Psoas muscle (tissue), 8 donors: ENCODE measurements around the gene RRM1. TPM values are rescaled to one million over a fixed set of nuclear protein-coding genes. Genes with fewer than 3 reads are reported as not detected.

ENCODE experiments used
- ATAC-seq, 4 donors: fragments of 200-7000 bp; cut with Tn5 transposase; one replicate each; pipeline ENCODE4 v1.9.1; 2020; ENCODE audit warnings: moderate library complexity in 3 of 4, mild to moderate bottlenecking in 2 of 4
- DNase-seq, 2 donors: peaks; one replicate each; pipeline ENCODE4 v3.0.0-alpha.2; 2020
- H3K27ac ChIP-seq: fragments of 200-600 bp; one replicate; pipeline ENCODE4 v1.8.0; 2022
- H3K27me3 ChIP-seq, 3 donors: fragments of 200-600 bp in 1 of 3; one replicate each; pipeline versions ENCODE4 v1.6.1 to v1.8.0; 2013 to 2022; ENCODE audit warnings: low read length in 2 of 3, mild to moderate bottlenecking in 2 of 3, moderate library complexity in 1 of 3; ENCODE audit not compliant: insufficient read depth in 3 of 3
- H3K36me3 ChIP-seq, 2 donors: fragments of 200-600 bp in 1 of 2; one replicate each; pipeline versions ENCODE4 v1.6.1 to v1.8.0; 2013 to 2022; ENCODE audit warnings: low read depth in 1 of 2, mild to moderate bottlenecking in 1 of 2, moderate library complexity in 1 of 2; ENCODE audit not compliant: insufficient read depth in 1 of 2
- H3K4me1 ChIP-seq: fragments of 200-600 bp; one replicate; pipeline ENCODE4 v1.8.0; 2022
- H3K4me3 ChIP-seq: fragments of 200-600 bp; one replicate; pipeline ENCODE4 v1.8.0; 2022; ENCODE audit warnings: mild to moderate bottlenecking
- H3K9me3 ChIP-seq: fragments of 200-600 bp; one replicate; pipeline ENCODE4 v1.8.0; 2022
- CTCF ChIP-seq: fragments of 200-600 bp; IDR thresholded peaks from one replicate; pipeline ENCODE4 v1.8.0; 2022; ENCODE audit warnings: antibody characterized with exemption
- WGBS, 3 donors: extraction: QIAGEN DNeasy Blood & Tissue Kit; methylation state at CpG; one replicate each; pipeline versions ENCODE4 v1.1.6 to v1.1.7; 2013; 5-methylcytosine and 5-hydroxymethylcytosine counted together
- intact Hi-C, 2 donors: fragments of 100-400 bp; cut with DNase I; formaldehyde crosslinking; loops; one replicate each; pipeline versions ENCODE4 v1.11.0 to v1.14.2; 2022
- polyA plus RNA-seq, 3 donors: library from polyadenylated mRNA; stranded (reverse); fragments of 200-250 nt; gene quantifications; one replicate each; pipeline ENCODE4 v1.2.3, GENCODE V29; 2013
- total RNA-seq, 4 donors: library from RNA; stranded (reverse); fragmentation: NEBNext Ultra II Directional in 2 of 4; extraction: Animal tissue kit (Norgen Biotek cat#: 25700) in 2 of 4; gene quantifications; one replicate each; pipeline versions ENCODE4 v1.2.1 to v1.2.4, GENCODE V29; 2021 to 2023
- donor health status: healthy with polysubstance abuse.
- donor health status: DM: no; HTN: no; CAD: no; lungs with moderate emphysema.
- donor health status: Bipolar disorder and iron deficiency.
- donor health status: healthy.
- donor health status: DM: yes; HTN: yes; CAD: no.
- donor health status: DM: no; HTN: no; CAD: no.
- donor health status: DM: no; HTN: no; CAD: no.
- donor health status: DM: yes; HTN: yes; CAD: no.

The RRM1 gene
- total and polyA plus RNA-seq, 7 donors: 11.3 to 45.8 (median 31.0) TPM

GRCh38 chr11:4095509-4096230 is 1.1 kb downstream of the RRM1 start:
- Histone ChIP-seq H3K4me1 (peaks cover 13% of the 10 kb centered on the region), H3K4me3 (peak overlapping the region; percentile 88), H3K9me3 (no peaks in the 10 kb centered on the region), H3K27ac (peak overlapping the region; percentile 97), H3K36me3 (peaks cover 3 to 22% of the 10 kb centered on the region in 2 donors), H3K27me3 (no peaks in the 10 kb centered on the region)
- no peak for TF ChIP-seq CTCF
- WGBS, 3 donors: 16 to 26% (median 16%) methylated on average over 10 of the region's 10 CpGs
- intact Hi-C loops: no loop called here
- DNase-seq (no peak), ATAC-seq (peak; percentile 12 to 52 (median 34))

GRCh38 chr11:4098026-4098621 is 3.5 kb downstream of the RRM1 start:
- no peak overlapping the region for H3K4me3 ChIP-seq
- DNase-seq: no peak
- H3K27ac ChIP-seq: no peak overlapping the region
- no peak for TF ChIP-seq CTCF
- peaks cover 0 to 22% of the 10 kb centered on the region in 2 donors for H3K36me3 ChIP-seq
- 57 to 70% (median 67%) methylated on average over 4 of the region's 4 CpGs for WGBS, 3 donors
- no peak for ATAC-seq
- H3K27me3 ChIP-seq: no peaks in the 10 kb centered on the region
- intact Hi-C loops: no loop called here
- H3K9me3 ChIP-seq: no peaks in the 10 kb centered on the region
- H3K4me1 ChIP-seq: peaks cover 13% of the 10 kb centered on the region

GRCh38 chr11:4102711-4103110 is 8.1 kb downstream of the RRM1 start:
- H3K4me3 ChIP-seq: no peak overlapping the region
- H3K27ac ChIP-seq: no peak overlapping the region
- peaks cover 0 to 61% of the 10 kb centered on the region in 2 donors for H3K36me3 ChIP-seq
- H3K4me1 ChIP-seq: peaks cover 3% of the 10 kb centered on the region
- ATAC-seq: no peak
- WGBS, 3 donors: 94 to 98% (median 95%) methylated on average over 4 of the region's 4 CpGs
- H3K27me3 ChIP-seq: no peaks in the 10 kb centered on the region
- DNase-seq: no peak
- H3K9me3 ChIP-seq: no peaks in the 10 kb centered on the region
- intact Hi-C loops: no loop called here
- TF ChIP-seq CTCF: no peak

DNA sequence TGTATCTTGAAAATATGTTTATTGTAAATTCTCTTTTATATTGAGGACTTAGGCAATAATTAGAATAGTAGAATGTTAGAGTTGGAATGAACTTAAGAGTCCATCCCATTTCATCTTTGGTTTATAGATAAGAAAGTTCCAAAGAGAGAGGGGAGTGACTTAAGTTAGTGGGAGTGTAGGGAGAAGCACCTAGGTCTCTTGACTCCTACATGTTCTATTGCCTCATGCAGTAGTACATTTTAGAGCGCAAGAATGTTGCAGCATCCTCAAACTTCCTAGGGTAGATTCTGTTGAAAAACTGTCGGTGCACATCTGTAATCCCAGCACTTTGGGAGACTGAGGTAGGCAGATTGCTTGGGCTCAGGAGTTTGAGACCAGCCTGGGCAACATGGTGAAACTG is 8.7 kb downstream of the RRM1 start:
- Histone ChIP-seq H3K4me3 (no peak overlapping the region), H3K27ac (no peak overlapping the region), H3K4me1 (peaks cover 3% of the 10 kb centered on the region), H3K36me3 (peaks cover 0 to 66% of the 10 kb centered on the region in 2 donors), H3K9me3 (no peaks in the 10 kb centered on the region), H3K27me3 (no peaks in the 10 kb centered on the region)
- ATAC-seq (no peak), DNase-seq (no peak)
- 95 to 100% (median 97%) methylated on average over 2 of the region's 2 CpGs for WGBS, 3 donors
- intact Hi-C loops: no loop called here
- TF ChIP-seq CTCF: no peak
